IMR-90 (cell line): ENCODE data around the gene MIER3. TPM values are rescaled to one million over a fixed set of nuclear protein-coding genes. Genes with fewer than 3 reads are reported as not detected.

ENCODE experiments used
- ATAC-seq: fragments of 200-7000 bp; cut with Tn5 transposase; 2 replicates; pipeline ENCODE4 v1.9.1; 2020; ENCODE audit warnings: low read depth, mild to moderate bottlenecking, moderate library complexity
- BruUV-seq: library from RNA; stranded (reverse); fragments of 400-500 nt; replicated peaks from 2 replicates; lab custom pipeline; 2021; lab: Mats Ljungman, UMichigan
- CTCF ChIA-PET: fragments of 300-600 bp; formaldehyde crosslinking; extraction: SDS; loops from one replicate; lab custom pipeline; 2021; ENCODE audit warnings: antibody characterized with exemption; lab: Yijun Ruan, JAX
- POLR2A ChIA-PET: fragments of 300-600 bp; sonication (Branson Sonifier 250); formaldehyde crosslinking; loops from one replicate; lab custom pipeline; 2022; ENCODE audit warnings: antibody characterized with exemption; ENCODE audit not compliant: unreplicated experiment; lab: Charles Lee
- DNase-seq: peaks from one replicate; pipeline ENCODE4 v3.0.0; 2013
- H2AFZ ChIP-seq: replicated peaks from 2 replicates; pipeline ENCODE3; 2013; ENCODE audit warnings: low read length, mild to moderate bottlenecking; ENCODE audit not compliant: poor library complexity
- H2AK5ac ChIP-seq: 2 replicates; pipeline ENCODE4 v1.6.1; 2013; ENCODE audit warnings: low read depth, low read length, inconsistent platforms
- H2AK9ac ChIP-seq: replicated peaks from 2 replicates; pipeline ENCODE3; 2013; ENCODE audit warnings: mild to moderate bottlenecking, low read depth, low read length, moderate library complexity; ENCODE audit not compliant: poor library complexity
- H2BK120ac ChIP-seq: 2 replicates; pipeline ENCODE4 v1.6.1; 2013; ENCODE audit warnings: low read depth, low read length, inconsistent platforms
- H2BK15ac ChIP-seq: 3 replicates; pipeline ENCODE4 v1.6.1; 2013; ENCODE audit warnings: low read depth, low read length, inconsistent platforms
- H2BK20ac ChIP-seq: 2 replicates; pipeline ENCODE4 v1.6.1; 2013; ENCODE audit warnings: low read depth, mild to moderate bottlenecking, inconsistent platforms, low read length, moderate library complexity
- H2BK5ac ChIP-seq: 2 replicates; pipeline ENCODE4 v1.6.1; 2013; ENCODE audit warnings: mild to moderate bottlenecking, low read depth, low read length, inconsistent platforms; ENCODE audit not compliant: poor library complexity, severe bottlenecking
- H3K14ac ChIP-seq: replicated peaks from 2 replicates; pipeline ENCODE4 v1.6.1; 2013; ENCODE audit warnings: low read depth, low read length, inconsistent platforms
- H3K18ac ChIP-seq: 2 replicates; pipeline ENCODE4 v1.6.1; 2013; ENCODE audit warnings: low read depth, low read length, control low read depth
- H3K23ac ChIP-seq: 2 replicates; pipeline ENCODE4 v1.6.1; 2013; ENCODE audit warnings: low read depth, low read length, inconsistent platforms
- H3K27ac ChIP-seq: 2 replicates; pipeline ENCODE4 v1.5.1; 2013; ENCODE audit warnings: mild to moderate bottlenecking, control low read depth, low read length; ENCODE audit not compliant: insufficient read depth
- H3K27me3 ChIP-seq: 2 replicates; pipeline ENCODE4 v1.6.1; 2013; ENCODE audit warnings: low read length; ENCODE audit not compliant: control insufficient read depth, insufficient read depth
- H3K36me3 ChIP-seq: 2 replicates; pipeline ENCODE4 v1.6.1; 2013; ENCODE audit warnings: low read length, mixed read lengths; ENCODE audit not compliant: control insufficient read depth, insufficient read depth
- H3K4ac ChIP-seq: 2 replicates; pipeline ENCODE4 v1.6.1; 2013; ENCODE audit warnings: low read depth, low read length, inconsistent platforms
- H3K4me1 ChIP-seq: 2 replicates; pipeline ENCODE4 v1.6.1; 2013; ENCODE audit warnings: low read length, mixed read lengths; ENCODE audit not compliant: control insufficient read depth, insufficient read depth
- H3K4me2 ChIP-seq: 2 replicates; pipeline ENCODE4 v1.6.1; 2013; ENCODE audit warnings: low read depth, mild to moderate bottlenecking, control low read depth, low read length, moderate library complexity
- H3K4me3 ChIP-seq: 2 replicates; pipeline ENCODE4 v1.5.1; 2013; ENCODE audit warnings: low read depth, mild to moderate bottlenecking, control low read depth, low read length, moderate library complexity; ENCODE audit not compliant: insufficient read depth
- H3K56ac ChIP-seq: 2 replicates; pipeline ENCODE4 v1.6.1; 2013; ENCODE audit warnings: low read length, inconsistent platforms; ENCODE audit not compliant: insufficient read depth; ENCODE audit errors: extremely low read depth
- H3K79me1 ChIP-seq, 2 experiments: 2 replicates each; pipeline ENCODE4 v1.6.1; 2013; ENCODE audit warnings: low read length in 2 of 2, inconsistent platforms in 1 of 2, low read depth in 1 of 2
- H3K9ac ChIP-seq: 2 replicates; pipeline ENCODE4 v1.6.1; 2013; ENCODE audit warnings: low read depth, low read length, control low read depth
- H3K9me1 ChIP-seq: 2 replicates; pipeline ENCODE4 v1.6.1; 2013; ENCODE audit warnings: low read length, inconsistent platforms; ENCODE audit not compliant: insufficient read depth
- H3K9me3 ChIP-seq: 2 replicates; pipeline ENCODE4 v1.6.1; 2013; ENCODE audit warnings: low read length; ENCODE audit not compliant: control insufficient read depth, insufficient read depth
- H4K20me1 ChIP-seq: 2 replicates; pipeline ENCODE4 v1.6.1; 2013; ENCODE audit warnings: low read length, inconsistent platforms; ENCODE audit not compliant: insufficient read depth
- H4K5ac ChIP-seq: 2 replicates; pipeline ENCODE4 v1.6.1; 2013; ENCODE audit warnings: mild to moderate bottlenecking, low read depth, low read length, control low read depth
- H4K8ac ChIP-seq, 2 experiments: 2 replicates each; pipeline ENCODE4 v1.6.1; 2013; ENCODE audit warnings: low read depth in 2 of 2, low read length in 2 of 2, control low read depth in 1 of 2, inconsistent platforms in 1 of 2
- H4K91ac ChIP-seq: 2 replicates; pipeline ENCODE4 v1.6.1; 2013; ENCODE audit warnings: low read depth, low read length, inconsistent platforms; ENCODE audit not compliant: insufficient read depth
- RAD21 ChIP-seq: IDR thresholded peaks from 2 replicates; pipeline ENCODE4 v1.6.1; 2012; ENCODE audit warnings: low read length, improper control_type of control experiment
- WGBS, 2 experiments: methylation state at CpG; one replicate each; pipeline versions ENCODE4 v1.1.5 to v1.1.7; 2013; ENCODE audit warnings: missing lambda C conversion rate in 2 of 2; ENCODE audit not compliant: insufficient read length in 1 of 2; ENCODE audit errors: extremely low coverage in 2 of 2; 5-methylcytosine and 5-hydroxymethylcytosine counted together
- dilution Hi-C: fragments of 300-500 bp; cut with HindIII; formaldehyde crosslinking; loops from one replicate; pipeline ENCODE4 v1.14.3; 2018; ENCODE audit warnings: low sequenced_read_pairs; ENCODE audit not compliant: unreplicated experiment
- in situ Hi-C: fragments of 300-500 bp; cut with MboI; formaldehyde crosslinking; loops from 3 replicates; pipeline ENCODE4 v1.14.3; 2019; ENCODE audit warnings: low sequenced_read_pairs, inconsistent platforms, mixed read lengths
- intact Hi-C: fragments of 100-400 bp; cut with micrococcal nuclease; formaldehyde crosslinking; loops from 2 replicates; pipeline ENCODE4 v1.10.0; 2022
- polyA plus RNA-seq, 3 experiments: library from polyadenylated mRNA; depleted of rRNA; stranded (reverse); fragments of >200 nt; gene quantifications; 2 replicates each; pipeline ENCODE4 v1.2.3, GENCODE V29; 2012; ENCODE audit warnings: low replicate concordance in 1 of 3
- total RNA-seq: library from RNA; depleted of rRNA; stranded (reverse); fragments of >200 nt; gene quantifications from 2 replicates; pipeline ENCODE4 v1.2.3, GENCODE V29; 2012

MIER3 gene
- total and polyA plus RNA-seq, 2 of the 4 experiments (the other 2 are of a cell fraction), result 6.4 to 22.9 TPM

- no peak overlapping the region for H4K5ac ChIP-seq
- H4K91ac ChIP-seq, result no peak overlapping the region
- no peak overlapping the region for H3K4me3 ChIP-seq
- peaks cover 2% of the 10 kb centered on the region; the same call in 1 of the 2 replicates for H3K9me3 ChIP-seq
- H2BK20ac ChIP-seq, result no peak overlapping the region
- H3K9me1 ChIP-seq, result no peaks in the 10 kb centered on the region
- H2AK9ac ChIP-seq, result peak overlapping the region; percentile 75
- H3K4me2 ChIP-seq, result no peak overlapping the region
- no peak overlapping the region for H3K18ac ChIP-seq
- no peak overlapping the region for H2BK15ac ChIP-seq
- DNase-seq (no peak), ATAC-seq (no peak)
- H3K27ac ChIP-seq, result no peak overlapping the region
- no peak overlapping the region for H2AFZ ChIP-seq
- H2BK5ac ChIP-seq, result no peak overlapping the region
- no peak overlapping the region for H2AK5ac ChIP-seq
- dilution Hi-C loops (no loop called here), in situ Hi-C loops (no loop called here), intact Hi-C loops (no loop called here)
- H3K36me3 ChIP-seq, result no peaks in the 10 kb centered on the region
- no peak overlapping the region for H4K8ac ChIP-seq
- no peak overlapping the region for H2BK120ac ChIP-seq
- H3K27me3 ChIP-seq, result peaks cover 29% of the 10 kb centered on the region
- no TSS peak for BruUV-seq
- H3K23ac ChIP-seq, result no peak overlapping the region
- no peak overlapping the region for H3K56ac ChIP-seq
- no CpG with 5 or more reads among the region's 2 CpGs for WGBS, 2 experiments
- POLR2A ChIA-PET, result interaction anchor here (0.5 kb wide), 1 partner anchor 274 kb away, joined by 17 read pairs; no protein-coding TSS in a partner anchor
- H3K4ac ChIP-seq, result no peak overlapping the region
- TF ChIP-seq RAD21, result no peak
- no peak overlapping the region; the same call in 1 of the 2 replicates for H3K14ac ChIP-seq
- no peaks in the 10 kb centered on the region for H4K20me1 ChIP-seq
- CTCF ChIA-PET, result no interaction called here
- no peaks in the 10 kb centered on the region for H3K4me1 ChIP-seq
- H3K9ac ChIP-seq, result no peak overlapping the region
- no peaks in the 10 kb centered on the region for H3K79me1 ChIP-seq
These were observed 22.3 kb upstream of the MIER3 start for GRCh38 chr5:56974241-56974640.
